NCI-H2196 (cell line): ENCODE measurements around the gene LYSMD1.

Source experiments
- DNase-seq: peaks from one replicate; lab custom pipeline; 2025; ENCODE audit not compliant: unreplicated experiment; lab: John Stamatoyannopoulos, UW

The LYSMD1 gene

GRCh38 chr1:151142411-151143056 lies 23.2 kb downstream of the LYSMD1 start:
- no peak for DNase-seq

- DNase-seq, result no peak
Measured at GRCh38 chr1:151137789-151138188, 27.9 kb downstream of the LYSMD1 start.

- DNase-seq, result no peak
Measured at GRCh38 chr1:151135433-151136385, 30.0 kb downstream of the LYSMD1 start.

- no peak for DNase-seq
Measured at GRCh38 chr1:151134991-151135390, 30.7 kb downstream of the LYSMD1 start.

- no peak for DNase-seq
Measured at GRCh38 chr1:151134396-151134795, 31.3 kb downstream of the LYSMD1 start.

DNA sequence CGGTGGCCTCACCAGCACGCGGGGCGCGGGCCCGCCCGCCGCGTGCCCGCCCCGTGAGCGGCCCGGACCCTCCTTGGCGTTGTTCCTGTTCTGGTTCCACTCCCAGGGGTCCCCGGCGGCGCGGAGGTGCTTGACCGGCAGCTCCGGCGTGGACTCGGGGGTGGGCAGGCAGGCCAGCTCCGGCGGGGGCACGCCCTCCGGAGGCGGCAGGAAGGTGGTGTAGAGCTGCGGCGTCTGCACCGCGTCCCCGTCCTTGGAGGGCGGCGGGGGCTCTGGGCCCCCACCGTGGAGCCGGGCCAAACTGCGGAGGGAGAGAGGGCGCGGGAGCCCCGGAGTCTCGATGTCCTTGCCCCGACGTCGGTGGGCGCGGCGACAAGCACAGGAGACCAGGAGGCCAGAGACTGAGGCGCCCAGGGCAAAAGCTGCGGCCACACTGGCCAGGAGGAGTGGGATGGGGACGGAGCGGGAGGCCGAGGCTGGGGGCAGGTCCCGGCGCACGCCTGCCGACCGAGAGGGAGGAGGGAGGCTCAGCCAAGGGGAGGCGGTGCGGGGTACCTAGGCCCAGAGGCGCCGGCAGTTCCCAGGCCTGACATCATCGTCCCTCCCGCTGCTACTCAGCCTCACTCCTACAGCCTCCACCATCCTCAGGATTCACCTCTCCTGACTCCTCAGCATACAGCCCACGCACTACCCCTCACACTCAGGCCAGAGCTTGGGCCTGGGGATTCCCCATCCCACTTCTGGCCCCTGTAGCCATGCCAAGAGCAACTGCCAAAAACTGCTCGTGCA lies 32.5 kb downstream of the LYSMD1 start:
- DNase-seq, result no peak

- DNase-seq, result no peak
Measured at GRCh38 chr1:151132335-151133017, 33.2 kb downstream of the LYSMD1 start.

DNA sequence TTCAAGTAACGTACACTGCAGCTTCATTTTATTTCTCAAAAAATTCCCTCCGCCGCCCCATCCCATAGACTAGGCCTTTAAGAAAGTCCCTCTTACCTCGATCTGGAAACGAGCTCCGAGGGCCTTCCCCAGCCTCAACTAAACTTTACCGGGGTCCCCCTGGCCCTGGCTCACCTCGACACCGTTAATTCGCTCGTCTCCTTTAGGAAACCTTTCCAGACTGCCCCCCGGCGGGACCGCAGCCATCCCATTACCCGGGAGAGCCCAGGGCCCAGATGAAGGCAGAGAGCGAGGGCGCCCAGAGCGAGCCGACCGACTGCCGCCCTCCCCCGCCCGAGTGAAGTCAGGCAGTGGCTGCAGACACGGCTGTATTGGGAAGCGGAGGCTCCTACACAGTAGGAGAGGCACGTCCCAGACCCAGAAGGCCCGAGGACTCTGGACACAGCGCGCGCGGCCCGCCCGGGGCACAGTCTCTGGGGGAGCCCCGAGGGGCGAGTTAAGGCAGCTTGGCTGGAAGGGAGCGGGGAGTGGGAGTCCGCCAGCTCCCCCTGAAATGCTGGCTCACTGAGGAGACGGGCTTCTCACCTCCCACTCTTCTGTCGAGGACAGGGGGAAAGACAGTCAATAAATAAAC lies 33.9 kb downstream of the LYSMD1 start:
- no peak for DNase-seq

DNA sequence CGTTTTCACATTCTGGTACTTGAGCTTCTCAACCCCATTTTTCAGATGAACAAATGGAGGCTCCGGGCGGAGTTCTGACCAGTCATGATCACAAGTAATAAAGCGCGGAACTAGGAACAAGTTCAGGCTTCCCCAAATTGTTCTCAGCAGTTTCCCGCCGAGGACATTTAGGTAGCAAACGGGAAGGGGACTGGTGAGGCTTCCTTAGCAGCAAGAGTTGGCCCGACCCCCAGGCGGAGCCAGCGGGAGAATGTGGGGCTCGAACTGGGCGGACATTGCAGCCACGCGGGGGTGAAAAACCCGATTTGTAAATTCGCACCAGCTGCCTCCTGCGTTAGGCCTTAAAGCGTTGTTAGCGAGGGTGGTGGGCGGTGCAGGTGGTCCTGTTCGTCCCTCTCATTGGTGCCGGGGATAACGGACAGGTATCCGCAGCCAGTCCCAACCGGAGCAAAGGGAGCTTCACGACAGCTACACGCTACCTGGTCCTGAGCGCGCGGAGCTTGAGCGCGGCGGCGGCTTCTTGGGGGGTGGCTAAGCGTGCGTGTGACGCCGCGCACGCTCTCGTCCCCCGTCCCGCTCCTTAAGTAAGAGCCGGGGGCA lies 34.6 kb downstream of the LYSMD1 start:
- DNase-seq, result no peak

DNA sequence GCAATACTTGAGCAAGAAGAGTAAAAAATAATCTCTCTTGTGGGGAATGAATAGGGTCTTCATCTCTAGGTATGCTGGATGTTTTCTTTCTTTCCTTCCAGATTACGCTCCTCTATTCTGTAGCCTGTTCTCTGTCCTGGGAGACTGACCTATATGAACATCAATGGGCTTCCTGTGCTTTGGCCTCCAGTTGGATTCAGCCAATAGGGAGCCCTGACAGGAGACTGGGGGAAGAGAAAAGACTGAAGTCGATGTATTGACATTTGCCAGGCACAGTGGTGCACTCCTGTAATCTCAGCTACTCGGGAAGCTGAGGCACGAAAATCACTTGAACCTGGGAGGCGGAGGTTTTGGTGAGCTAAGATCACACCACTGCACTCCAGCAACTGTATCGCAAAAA lies 36.9 kb downstream of the LYSMD1 start:
- no peak for DNase-seq

- DNase-seq, result no peak
Measured at GRCh38 chr1:151124763-151125403, 40.8 kb downstream of the LYSMD1 start.

- no peak for DNase-seq
Measured at GRCh38 chr1:151113877-151114276, 51.8 kb downstream of the LYSMD1 start.
